Natural killer cell (primary cell): ENCODE results near the gene CDKAL1. TPM values are rescaled to one million over a fixed set of nuclear protein-coding genes. Genes with fewer than 3 reads are reported as not detected.

Source experiments
- ATAC-seq, 3 donors: fragments of 150-1000 bp in 2 of 3; fragments of 200-7000 bp in 1 of 3; cut with Tn5 transposase; 1 replicate in 1 of 3; 2 replicates in 2 of 3; pipeline ENCODE4 v1.10.0; 2021; ENCODE audit warnings: mild to moderate bottlenecking in 2 of 3, moderate library complexity in 2 of 3
- DNase-seq, 2 donors: peaks; one replicate each; pipeline versions ENCODE4 v3.0.0 to v3.0.0-alpha.2; 2013 to 2021; ENCODE audit warnings: mixed read lengths in 1 of 2
- H3K27ac ChIP-seq: one replicate; pipeline ENCODE4 v1.5.1; 2013; ENCODE audit warnings: mild to moderate bottlenecking, low read length
- H3K27me3 ChIP-seq: one replicate; pipeline ENCODE4 v1.6.1; 2013; ENCODE audit warnings: low read length; ENCODE audit not compliant: control insufficient read depth, insufficient read depth
- H3K36me3 ChIP-seq: one replicate; pipeline ENCODE4 v1.6.1; 2013; ENCODE audit warnings: low read length; ENCODE audit not compliant: control insufficient read depth, insufficient read depth
- H3K4me1 ChIP-seq: one replicate; pipeline ENCODE4 v1.6.1; 2013; ENCODE audit warnings: low read length; ENCODE audit not compliant: control insufficient read depth, insufficient read depth
- H3K4me3 ChIP-seq: one replicate; pipeline ENCODE4 v1.5.1; 2013; ENCODE audit warnings: low read length
- H3K9me3 ChIP-seq: one replicate; pipeline ENCODE4 v1.6.1; 2013; ENCODE audit warnings: low read length; ENCODE audit not compliant: control insufficient read depth, insufficient read depth
- H3K27ac Mint-ChIP-seq, 2 donors: one replicate each; pipeline ENCODE4 v1.8.0; 2022; ENCODE audit warnings: mild to moderate bottlenecking in 2 of 2, mixed read lengths in 2 of 2, moderate library complexity in 1 of 2
- H3K27me3 Mint-ChIP-seq, 2 donors: one replicate each; pipeline ENCODE4 v1.8.0; 2022; ENCODE audit warnings: low read depth in 2 of 2, mixed read lengths in 2 of 2
- H3K36me3 Mint-ChIP-seq: one replicate; pipeline ENCODE4 v1.8.0; 2022; ENCODE audit warnings: mixed read lengths
- H3K4me1 Mint-ChIP-seq, 2 donors: one replicate each; pipeline ENCODE4 v1.8.0; 2022; ENCODE audit warnings: mixed read lengths in 2 of 2
- H3K4me3 Mint-ChIP-seq: one replicate; pipeline ENCODE4 v1.8.0; 2022; ENCODE audit warnings: mild to moderate bottlenecking, moderate library complexity, mixed read lengths
- H3K9me3 Mint-ChIP-seq, 2 donors: one replicate each; pipeline ENCODE4 v1.8.0; 2022; ENCODE audit warnings: mixed read lengths in 2 of 2
- WGBS: methylation state at CpG from one replicate; pipeline ENCODE4 v1.1.7; 2013; ENCODE audit warnings: missing lambda C conversion rate; ENCODE audit not compliant: insufficient coverage; 5-methylcytosine and 5-hydroxymethylcytosine counted together
- intact Hi-C: fragments of 100-400 bp; cut with micrococcal nuclease; formaldehyde crosslinking; loops from one replicate; pipeline ENCODE4 v1.14.2; 2022
- total RNA-seq, 4 donors: library from RNA; stranded (reverse); fragments of 120-200 nt in 1 of 4; gene quantifications; one replicate each; pipeline versions ENCODE4 v1.2.3 to v1.2.4, GENCODE V29; 2013 to 2022
- TF ChIP-seq, protein P1 (sequence below): fragments of 200-600 bp; IDR thresholded peaks from one replicate; pipeline ENCODE4 v1.8.0; 2022; ENCODE audit warnings: antibody characterized with exemption

Gene CDKAL1
- total RNA-seq, 3 donors from 2014 or later (not counting 1 experiment from before 2014, with no cell fraction given): 26.0 to 32.8 (median 28.9) TPM

DNA sequence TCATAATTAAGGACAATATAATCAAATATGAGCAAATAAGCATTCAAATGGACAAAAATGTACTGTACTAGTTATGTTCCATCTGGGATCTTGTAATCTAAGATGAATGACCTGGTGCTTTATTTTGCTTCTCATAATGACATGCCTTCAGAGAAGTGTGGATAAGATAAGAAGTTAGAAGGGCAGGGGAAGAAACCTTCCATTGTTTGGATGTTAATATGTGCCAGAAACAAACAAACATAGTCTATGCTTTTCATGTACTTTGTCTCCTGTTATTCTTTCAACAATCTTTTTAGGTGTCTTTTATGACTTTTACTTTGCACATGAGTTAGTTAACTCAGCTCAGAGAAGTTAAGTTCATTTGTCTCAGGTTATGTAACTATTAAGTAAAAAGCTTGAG, 547.8 kb downstream of the CDKAL1 start:
- Mint-ChIP-seq H3K4me3 (no peak overlapping the region), H3K27ac (no peak overlapping the region)

GRCh38 chr6:21083708-21084107, 549.5 kb downstream of the CDKAL1 start:
- Histone ChIP-seq H3K4me1 (no peaks in the 10 kb centered on the region), H3K27me3 (no peaks in the 10 kb centered on the region), H3K36me3 (no peaks in the 10 kb centered on the region), H3K4me3 (no peak overlapping the region), H3K27ac (no peak overlapping the region), H3K9me3 (no peaks in the 10 kb centered on the region)
- Mint-ChIP-seq H3K4me3 (no peak overlapping the region), H3K27ac (no peak overlapping the region), H3K27me3 (no peaks in the 10 kb centered on the region), H3K36me3 (peaks cover 13% of the 10 kb centered on the region), H3K9me3 (no peaks in the 10 kb centered on the region), H3K4me1 (peaks cover 0 to 7% of the 10 kb centered on the region in 2 donors)
- 80% methylated on average over 3 of the region's 4 CpGs for WGBS
- intact Hi-C loops: no loop called here
- ATAC-seq: no peak
- no peak for DNase-seq
- TF ChIP-seq, protein P1, sequence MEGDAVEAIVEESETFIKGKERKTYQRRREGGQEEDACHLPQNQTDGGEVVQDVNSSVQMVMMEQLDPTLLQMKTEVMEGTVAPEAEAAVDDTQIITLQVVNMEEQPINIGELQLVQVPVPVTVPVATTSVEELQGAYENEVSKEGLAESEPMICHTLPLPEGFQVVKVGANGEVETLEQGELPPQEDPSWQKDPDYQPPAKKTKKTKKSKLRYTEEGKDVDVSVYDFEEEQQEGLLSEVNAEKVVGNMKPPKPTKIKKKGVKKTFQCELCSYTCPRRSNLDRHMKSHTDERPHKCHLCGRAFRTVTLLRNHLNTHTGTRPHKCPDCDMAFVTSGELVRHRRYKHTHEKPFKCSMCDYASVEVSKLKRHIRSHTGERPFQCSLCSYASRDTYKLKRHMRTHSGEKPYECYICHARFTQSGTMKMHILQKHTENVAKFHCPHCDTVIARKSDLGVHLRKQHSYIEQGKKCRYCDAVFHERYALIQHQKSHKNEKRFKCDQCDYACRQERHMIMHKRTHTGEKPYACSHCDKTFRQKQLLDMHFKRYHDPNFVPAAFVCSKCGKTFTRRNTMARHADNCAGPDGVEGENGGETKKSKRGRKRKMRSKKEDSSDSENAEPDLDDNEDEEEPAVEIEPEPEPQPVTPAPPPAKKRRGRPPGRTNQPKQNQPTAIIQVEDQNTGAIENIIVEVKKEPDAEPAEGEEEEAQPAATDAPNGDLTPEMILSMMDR: no peak

More for the DNA sequence above, 547.8 kb downstream of the CDKAL1 start:
- Mint-ChIP-seq H3K36me3 (peaks cover 13% of the 10 kb centered on the region), H3K27me3 (no peaks in the 10 kb centered on the region), H3K9me3 (no peaks in the 10 kb centered on the region), H3K4me1 (peaks cover 0 to 7% of the 10 kb centered on the region in 2 donors)
- ATAC-seq: no peak
- TF ChIP-seq, protein P1: no peak
- Histone ChIP-seq H3K27ac (no peak overlapping the region), H3K9me3 (no peaks in the 10 kb centered on the region), H3K36me3 (no peaks in the 10 kb centered on the region), H3K4me1 (no peaks in the 10 kb centered on the region), H3K27me3 (no peaks in the 10 kb centered on the region), H3K4me3 (no peak overlapping the region)
- intact Hi-C loops: no loop called here
- no peak for DNase-seq

GRCh38 chr6:21084656-21085055, 550.4 kb downstream of the CDKAL1 start:
- TF ChIP-seq, protein P1: no peak
- no peaks in the 10 kb centered on the region for H3K9me3 Mint-ChIP-seq
- H3K27ac Mint-ChIP-seq: no peak overlapping the region
- H3K27me3 Mint-ChIP-seq: no peaks in the 10 kb centered on the region
- DNase-seq (no peak), ATAC-seq (no peak)
- intact Hi-C loops: no loop called here
- 94% methylated on average over 2 of the region's 2 CpGs for WGBS
- H3K27me3 ChIP-seq: no peaks in the 10 kb centered on the region
- H3K4me1 Mint-ChIP-seq: peaks cover 0 to 7% of the 10 kb centered on the region in 2 donors
- no peak overlapping the region for H3K27ac ChIP-seq
- H3K36me3 ChIP-seq: no peaks in the 10 kb centered on the region
- peaks cover 13% of the 10 kb centered on the region for H3K36me3 Mint-ChIP-seq
- H3K4me1 ChIP-seq: no peaks in the 10 kb centered on the region
- no peaks in the 10 kb centered on the region for H3K9me3 ChIP-seq
- no peak overlapping the region for H3K4me3 ChIP-seq
- H3K4me3 Mint-ChIP-seq: no peak overlapping the region

GRCh38 chr6:21085211-21085610, 551.0 kb downstream of the CDKAL1 start:
- H3K9me3 Mint-ChIP-seq: no peaks in the 10 kb centered on the region
- no peak for DNase-seq
- intact Hi-C loops: no loop called here
- H3K36me3 ChIP-seq: no peaks in the 10 kb centered on the region
- no peak overlapping the region for H3K27ac Mint-ChIP-seq
- H3K4me1 Mint-ChIP-seq: peaks cover 0 to 7% of the 10 kb centered on the region in 2 donors
- no peaks in the 10 kb centered on the region for H3K27me3 Mint-ChIP-seq
- no peak for ATAC-seq
- H3K36me3 Mint-ChIP-seq: peaks cover 13% of the 10 kb centered on the region
- 89% methylated on average over 3 of the region's 3 CpGs for WGBS
- no peak overlapping the region for H3K4me3 ChIP-seq
- TF ChIP-seq, protein P1: no peak
- no peaks in the 10 kb centered on the region for H3K27me3 ChIP-seq
- no peak overlapping the region for H3K4me3 Mint-ChIP-seq
- H3K4me1 ChIP-seq: no peaks in the 10 kb centered on the region
- H3K9me3 ChIP-seq: no peaks in the 10 kb centered on the region
- H3K27ac ChIP-seq: no peak overlapping the region
